DOHH2 (cell line): ENCODE data around the gene FGG.

Source experiments
- CTCF ChIP-seq: fragments of 200-600 bp; sonication (generic); IDR thresholded peaks from one replicate; pipeline ENCODE4 v1.5.1; 2014; ENCODE audit warnings: antibody characterized with exemption, mild to moderate bottlenecking, low read depth, low read length; ENCODE audit not compliant: poor library complexity, severe bottlenecking
- EZH2phosphoT487 ChIP-seq: fragments of 200-600 bp; sonication (generic); IDR thresholded peaks from 2 replicates; pipeline ENCODE4 v1.6.1; 2017; ENCODE audit warnings: borderline replicate concordance, mild to moderate bottlenecking, antibody characterized with exemption, low read length, moderate library complexity, mixed read lengths

GRCh38 chr4:154586296-154587033 lies 26.0 kb downstream of the FGG start:
- no peak for TF ChIP-seq CTCF
- TF ChIP-seq EZH2phosphoT487: no peak
